ENCODE data around the gene TBL1Y. TPM values are rescaled to one million over a fixed set of nuclear protein-coding genes. Genes with fewer than 3 reads are reported as not detected.

The TBL1Y gene
- total and polyA plus RNA-seq, 10 of the 15 experiments (the other 5 are each of a cell fraction or from before 2014, with no cell fraction given) = not detected

DNA sequence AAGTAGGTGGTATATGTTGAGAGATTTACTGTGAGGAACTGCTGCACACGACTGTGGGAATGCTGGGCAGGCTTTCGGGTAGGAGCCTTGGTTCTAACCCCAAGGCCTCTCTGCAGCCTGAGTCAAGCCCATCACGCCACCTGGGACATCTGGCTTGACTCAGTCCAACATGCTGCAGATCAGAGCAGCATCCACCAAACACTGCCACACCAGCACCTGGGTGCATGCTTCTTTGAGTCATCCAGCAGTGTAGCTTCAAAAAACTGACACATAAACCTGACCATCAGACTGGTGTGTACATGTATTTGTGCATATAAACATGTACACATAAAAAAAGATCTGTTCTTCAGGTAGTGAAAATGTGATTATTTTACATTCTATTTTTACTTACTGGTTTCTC is 217.7 kb downstream of the TBL1Y start:
- WGBS (ENCODE audit: insufficient coverage, insufficient replicate concordance, low lambda C conversion rate, missing lambda C conversion rate) = no CpG with 5 or more reads among the region's 3 CpGs
- H3K79me2 ChIP-seq (ENCODE audit: control insufficient read depth, insufficient read depth, low read length) = no peaks in the 10 kb centered on the region

More for the DNA sequence above, 217.7 kb downstream of the TBL1Y start:
- ATAC-seq = no peak
- ChIA-PET CTCF (no interaction called here), RAD21 (ENCODE audit: unreplicated experiment) (no interaction called here), POLR2A (no interaction called here), SMC1A (ENCODE audit: uncharacterized antibody, unreplicated experiment) (no interaction called here)
- H2AFZ ChIP-seq (ENCODE audit: control insufficient read depth, low read depth, low read length) = no peak overlapping the region
- in situ Hi-C loops (cut with MboI) (no loop called here), intact Hi-C loops (cut with micrococcal nuclease; ENCODE audit: unreplicated experiment) (no loop called here)
- H4K20me1 ChIP-seq (ENCODE audit: control insufficient read depth, insufficient read depth) = no peaks in the 10 kb centered on the region
- no peaks in the 10 kb centered on the region for H3K9me3 ChIP-seq (replicated peaks; ENCODE audit: control insufficient read depth, insufficient read depth, low read length)
- no peak overlapping the region for H3K9ac ChIP-seq (ENCODE audit: control insufficient read depth, insufficient read depth, low read length)
- no peak for FAIRE-seq
- TF ChIP-seq NBN (IDR thresholded peaks at IDR 0.05) = no peak
- TF ChIP-seq ZNF384 (IDR thresholded peaks at IDR 0.05; ENCODE audit: borderline replicate concordance, low read depth, low read length) = no peak
- TF ChIP-seq, protein P1, sequence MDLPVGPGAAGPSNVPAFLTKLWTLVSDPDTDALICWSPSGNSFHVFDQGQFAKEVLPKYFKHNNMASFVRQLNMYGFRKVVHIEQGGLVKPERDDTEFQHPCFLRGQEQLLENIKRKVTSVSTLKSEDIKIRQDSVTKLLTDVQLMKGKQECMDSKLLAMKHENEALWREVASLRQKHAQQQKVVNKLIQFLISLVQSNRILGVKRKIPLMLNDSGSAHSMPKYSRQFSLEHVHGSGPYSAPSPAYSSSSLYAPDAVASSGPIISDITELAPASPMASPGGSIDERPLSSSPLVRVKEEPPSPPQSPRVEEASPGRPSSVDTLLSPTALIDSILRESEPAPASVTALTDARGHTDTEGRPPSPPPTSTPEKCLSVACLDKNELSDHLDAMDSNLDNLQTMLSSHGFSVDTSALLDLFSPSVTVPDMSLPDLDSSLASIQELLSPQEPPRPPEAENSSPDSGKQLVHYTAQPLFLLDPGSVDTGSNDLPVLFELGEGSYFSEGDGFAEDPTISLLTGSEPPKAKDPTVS (IDR thresholded peaks at IDR 0.05; ENCODE audit: low read depth, low read length) = no peak
- no peak for TF ChIP-seq HDAC6 (IDR thresholded peaks at IDR 0.05; ENCODE audit: unreplicated experiment)
- TF ChIP-seq, protein P2, sequence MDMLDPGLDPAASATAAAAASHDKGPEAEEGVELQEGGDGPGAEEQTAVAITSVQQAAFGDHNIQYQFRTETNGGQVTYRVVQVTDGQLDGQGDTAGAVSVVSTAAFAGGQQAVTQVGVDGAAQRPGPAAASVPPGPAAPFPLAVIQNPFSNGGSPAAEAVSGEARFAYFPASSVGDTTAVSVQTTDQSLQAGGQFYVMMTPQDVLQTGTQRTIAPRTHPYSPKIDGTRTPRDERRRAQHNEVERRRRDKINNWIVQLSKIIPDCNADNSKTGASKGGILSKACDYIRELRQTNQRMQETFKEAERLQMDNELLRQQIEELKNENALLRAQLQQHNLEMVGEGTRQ (IDR thresholded peaks at IDR 0.05; ENCODE audit: borderline replicate concordance, low read depth, low read length) = no peak
- TF ChIP-seq SMC3 (IDR thresholded peaks at IDR 0.05; ENCODE audit: borderline replicate concordance, low read length) = no peak
- no peak for TF ChIP-seq NR2F1 (conservative IDR thresholded peaks at IDR 0.05)
- TF ChIP-seq CREB1 (IDR thresholded peaks at IDR 0.05; ENCODE audit: low read depth) = no peak
- H3K4me1 ChIP-seq (ENCODE audit: control insufficient read depth, insufficient read depth, low read length) = no peaks in the 10 kb centered on the region
- no peak overlapping the region for H3K27ac ChIP-seq (ENCODE audit: control insufficient read depth, insufficient read depth)
- H3K4me2 ChIP-seq (ENCODE audit: control insufficient read depth, insufficient read depth) = no peak overlapping the region
- DNase-seq (ENCODE audit: low read depth, low spot score) = no peak
- H3K36me3 ChIP-seq (ENCODE audit: control insufficient read depth in 2 of 2, insufficient read depth in 2 of 2, low read length in 1 of 2) = no peaks in the 10 kb centered on the region
- no TSS peak for BruUV-seq (replicated peaks)
- no peaks in the 10 kb centered on the region for H3K27me3 ChIP-seq (replicated peaks in 1 of 2; ENCODE audit: control insufficient read depth in 2 of 2, insufficient read depth in 2 of 2, low read length in 1 of 2)
- H3K4me3 ChIP-seq = no peak overlapping the region

Other genes with a start within 250 kb of the TBL1Y start
- not detected in 2 replicates for gene AMELY, start 1.1 kb downstream of the TBL1Y start, total RNA-seq (2014; rRNA removed)
- not detected in 2 replicates for gene AMELY, start 1.1 kb downstream of the TBL1Y start, total RNA-seq (2014; rRNA removed; fragmentation: Illumina TruSeq; extraction: Trizol)
- gene AMELY, start 1.1 kb downstream of the TBL1Y start, total RNA-seq (2021) = not detected in 2 replicates
- not detected in 2 replicates for gene AMELY, start 1.1 kb downstream of the TBL1Y start, polyA plus RNA-seq (2011; rRNA removed)
- not detected in 2 replicates for gene AMELY, start 1.1 kb downstream of the TBL1Y start, polyA plus RNA-seq (2014; fragmentation: Illumina TruSeq; extraction: Trizol)
- gene AMELY, start 1.1 kb downstream of the TBL1Y start, polyA plus RNA-seq (2014; fragmentation: Nextera tagmentation; extraction: Ambion mirVana) = not detected
- gene AMELY, start 1.1 kb downstream of the TBL1Y start, polyA plus RNA-seq (2014; rRNA removed) = not detected in 2 replicates
- not detected for gene AMELY, start 1.1 kb downstream of the TBL1Y start, polyA plus RNA-seq (2016; fragmentation: Nextera tagmentation; extraction: Ambion mirVana)

All from GM12878 (cell line).